ENCODE data around the gene PLA2G12A.

PLA2G12A gene

GRCh38 chr4:109729718-109730618, at the start of gene PLA2G12A:
Gene PLA2G12A (minus strand): TSS chr4:109730070. CDS start chr4:109729809, 261 bp downstream.
- peak; percentile 77 for DNase-seq (ENCODE audit: low spot score)

- DNase-seq (ENCODE audit: low spot score), result no peak
These were observed 35.0 kb upstream of the PLA2G12A start for GRCh38 chr4:109764789-109765402.

- DNase-seq (ENCODE audit: low spot score), result no peak
These were observed 34.5 kb upstream of the PLA2G12A start for GRCh38 chr4:109764376-109764775.

- DNase-seq (ENCODE audit: low spot score), result no peak
These were observed 30.8 kb upstream of the PLA2G12A start for GRCh38 chr4:109760682-109761081.

GRCh38 chr4:109755656-109756055, 25.8 kb upstream of the PLA2G12A start:
- no peak for DNase-seq (ENCODE audit: low spot score)

GRCh38 chr4:109754093-109754857, 24.4 kb upstream of the PLA2G12A start:
- no peak for DNase-seq (ENCODE audit: low spot score)

GRCh38 chr4:109752525-109752924, 22.7 kb upstream of the PLA2G12A start:
- DNase-seq (ENCODE audit: low spot score), result no peak

- DNase-seq (ENCODE audit: low spot score), result no peak
These were observed 22.0 kb upstream of the PLA2G12A start for GRCh38 chr4:109751852-109752251.

- DNase-seq (ENCODE audit: low spot score), result no peak
These were observed 20.9 kb upstream of the PLA2G12A start for GRCh38 chr4:109750652-109751244.

GRCh38 chr4:109749388-109750082, 19.7 kb upstream of the PLA2G12A start:
- DNase-seq (ENCODE audit: low spot score), result no peak

- no peak for DNase-seq (ENCODE audit: low spot score)
These were observed 18.2 kb upstream of the PLA2G12A start for GRCh38 chr4:109748114-109748513.

- DNase-seq (ENCODE audit: low spot score), result no peak
These were observed 16.9 kb upstream of the PLA2G12A start for GRCh38 chr4:109746728-109747127.

- no peak for DNase-seq (ENCODE audit: low spot score)
These were observed 16.0 kb upstream of the PLA2G12A start for GRCh38 chr4:109745830-109746229.

GRCh38 chr4:109739547-109739946, 9.7 kb upstream of the PLA2G12A start:
- DNase-seq (ENCODE audit: low spot score), result no peak

GRCh38 chr4:109738104-109738872, 8.4 kb upstream of the PLA2G12A start:
- DNase-seq (ENCODE audit: low spot score), result no peak

GRCh38 chr4:109735566-109736365, 5.9 kb upstream of the PLA2G12A start:
- no peak for DNase-seq (ENCODE audit: low spot score)

GRCh38 chr4:109733728-109734127, 3.9 kb upstream of the PLA2G12A start:
- no peak for DNase-seq (ENCODE audit: low spot score)

- DNase-seq (ENCODE audit: low spot score), result no peak
These were observed 1.0 kb upstream of the PLA2G12A start for GRCh38 chr4:109730619-109731545.
